GM19099 (cell line): ENCODE data around the gene YIF1A.

Experiments
- POLR2A ChIP-seq: IDR thresholded peaks from 3 replicates; pipeline ENCODE4 v1.6.1; 2011; ENCODE audit warnings: low read depth; ENCODE audit not compliant: insufficient read length; ENCODE audit errors: extremely low read depth

Gene YIF1A

DNA sequence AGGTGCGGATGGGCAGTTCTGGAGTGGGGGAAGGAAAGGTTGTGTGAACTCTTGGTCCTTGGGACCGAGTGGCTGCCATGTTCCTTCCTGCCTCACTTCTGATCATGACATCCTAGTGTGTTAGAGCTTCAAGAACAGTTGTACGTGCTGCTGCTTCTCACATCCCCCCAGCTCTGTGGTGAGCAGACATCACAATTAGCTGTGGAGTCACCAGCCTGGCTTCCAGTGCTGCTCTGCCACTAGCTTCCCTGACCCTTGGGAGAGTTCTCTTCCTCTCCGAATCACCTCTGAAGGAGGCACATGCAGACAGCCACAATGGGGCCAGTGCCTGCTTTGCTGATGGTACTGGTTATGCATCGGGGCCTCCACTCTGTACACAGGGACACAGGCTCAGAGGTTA lies 26.8 kb downstream of the YIF1A start:
- TF ChIP-seq POLR2A = no peak

DNA sequence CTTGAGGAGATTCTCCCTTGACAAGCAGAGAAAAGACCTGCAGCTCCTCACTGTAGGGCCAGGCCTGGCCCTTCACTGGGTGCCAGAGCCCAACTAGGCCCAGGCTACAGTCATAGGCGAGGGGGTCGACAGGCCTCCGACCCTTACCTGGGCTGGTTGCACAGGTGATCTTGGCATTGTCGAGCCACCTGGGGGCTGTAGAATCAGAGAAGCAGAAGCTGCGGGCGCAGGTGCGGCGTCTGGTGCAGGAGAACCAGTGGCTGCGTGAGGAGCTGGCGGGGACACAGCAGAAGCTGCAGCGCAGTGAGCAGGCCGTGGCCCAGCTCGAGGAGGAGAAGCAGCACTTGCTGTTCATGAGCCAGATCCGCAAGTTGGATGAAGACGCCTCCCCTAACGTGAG lies 27.4 kb downstream of the YIF1A start:
- no peak for TF ChIP-seq POLR2A

DNA sequence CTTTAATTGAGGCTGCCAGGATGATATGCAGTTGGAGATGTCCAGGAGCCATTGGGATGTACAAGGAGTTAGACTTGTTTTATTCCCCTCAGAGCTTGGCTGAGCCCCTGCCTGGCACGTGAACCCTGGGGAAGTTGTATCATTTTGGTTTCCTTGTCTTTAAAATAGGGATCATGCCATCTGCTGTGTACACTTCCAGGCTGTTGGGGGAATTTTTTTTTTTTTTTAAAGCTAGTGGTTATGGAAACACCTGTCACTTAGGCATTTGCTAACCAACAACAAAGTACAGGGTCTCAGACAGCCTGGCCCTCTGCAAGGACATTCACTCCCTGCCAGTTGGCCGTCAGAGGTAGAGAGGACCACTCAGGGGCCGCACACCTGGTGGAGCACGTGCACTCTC lies 29.0 kb downstream of the YIF1A start:
- no peak for TF ChIP-seq POLR2A

DNA sequence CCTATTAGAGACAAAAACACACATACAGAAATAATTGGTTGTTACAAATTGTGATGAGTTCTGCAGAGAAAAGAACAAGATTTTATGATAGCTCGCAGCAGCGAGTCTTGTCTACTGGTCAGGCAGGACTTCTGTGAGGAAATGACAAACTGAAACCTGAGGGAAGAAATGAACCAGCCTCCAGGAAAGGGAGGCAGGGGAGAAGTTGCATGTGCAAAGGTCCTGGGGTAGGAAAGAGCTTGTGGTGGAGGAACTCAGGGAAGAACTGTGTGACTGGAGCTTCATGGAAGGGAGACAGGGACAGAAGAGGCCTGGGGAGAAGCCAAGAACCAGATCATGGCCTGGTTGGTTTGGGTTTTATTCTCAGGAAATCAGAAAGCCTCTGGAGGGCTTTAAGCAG lies 29.7 kb downstream of the YIF1A start:
- TF ChIP-seq POLR2A = no peak

DNA sequence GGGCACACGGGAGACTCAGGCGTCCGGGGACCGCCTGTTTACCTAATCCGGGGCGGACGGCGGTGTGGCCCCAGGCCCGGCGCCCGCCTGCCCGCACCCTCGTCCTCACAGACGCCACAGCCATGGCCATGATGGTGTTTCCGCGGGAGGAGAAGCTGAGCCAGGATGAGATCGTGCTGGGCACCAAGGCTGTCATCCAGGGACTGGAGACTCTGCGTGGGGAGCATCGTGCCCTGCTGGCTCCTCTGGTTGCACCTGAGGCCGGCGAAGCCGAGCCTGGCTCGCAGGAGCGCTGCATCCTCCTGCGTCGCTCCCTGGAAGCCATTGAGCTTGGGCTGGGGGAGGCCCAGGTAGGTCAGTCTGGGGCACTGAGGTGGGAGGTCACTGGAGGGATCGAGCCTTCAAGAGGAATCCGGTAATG lies 30.5 kb downstream of the YIF1A start:
- TF ChIP-seq POLR2A = no peak

DNA sequence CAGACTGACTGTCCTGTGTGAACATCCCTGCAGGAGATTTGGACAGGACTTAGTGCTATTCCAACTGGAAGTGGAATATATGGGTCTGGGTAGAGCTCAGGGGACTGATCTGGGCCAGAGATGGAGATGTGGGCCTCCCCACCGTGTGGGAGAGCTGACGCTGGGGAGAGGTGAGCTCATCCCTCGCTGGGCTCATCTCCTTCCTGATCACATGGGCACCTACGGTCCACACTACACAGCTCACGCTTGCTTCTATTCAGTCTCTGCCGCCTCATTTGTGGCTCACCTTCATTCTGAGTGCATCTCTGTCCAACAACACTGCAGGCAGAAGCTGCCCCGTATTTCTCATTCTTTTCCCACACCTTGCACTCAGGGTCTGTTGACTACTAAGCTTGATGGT lies 37.1 kb downstream of the YIF1A start:
- TF ChIP-seq POLR2A = no peak

DNA sequence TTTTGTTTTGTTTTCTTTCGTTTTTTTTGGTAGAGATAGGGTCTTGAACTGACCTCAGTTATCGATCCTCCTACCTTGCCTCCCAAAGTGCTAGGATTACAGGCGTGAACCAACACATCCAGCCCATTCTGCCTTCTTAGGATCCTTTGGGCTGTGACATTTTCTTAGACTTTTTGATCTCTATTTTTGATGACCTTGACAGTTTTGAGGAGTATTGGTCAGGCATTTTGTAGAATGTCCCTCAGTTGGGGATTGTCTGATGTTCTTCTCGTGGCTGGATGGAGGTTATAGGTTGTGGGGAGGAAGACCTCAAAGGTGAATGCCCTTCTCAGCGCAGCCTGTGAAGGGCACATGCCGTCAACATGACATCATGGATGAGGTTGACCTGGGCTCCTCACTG lies 40.0 kb downstream of the YIF1A start:
- no peak for TF ChIP-seq POLR2A

DNA sequence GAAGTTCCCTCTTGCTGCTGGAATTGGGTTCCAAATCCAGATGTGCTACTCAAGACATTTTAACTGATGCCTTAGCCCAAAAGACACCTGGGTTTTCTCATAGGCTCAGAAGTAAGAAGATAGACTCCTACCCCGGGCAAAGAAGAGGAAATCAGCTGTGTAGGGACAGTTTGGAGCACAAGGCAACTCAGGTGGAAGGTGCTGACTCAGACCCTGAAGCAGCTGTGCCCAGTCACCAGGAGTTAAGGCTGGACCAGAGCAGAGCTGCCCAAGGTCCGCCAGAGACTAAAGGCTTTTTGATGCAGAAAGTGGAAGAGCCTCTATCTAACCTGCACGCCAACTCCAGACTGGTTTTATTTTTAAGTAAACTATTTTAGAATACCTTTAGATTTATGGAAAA lies 41.1 kb downstream of the YIF1A start:
- TF ChIP-seq POLR2A = no peak

DNA sequence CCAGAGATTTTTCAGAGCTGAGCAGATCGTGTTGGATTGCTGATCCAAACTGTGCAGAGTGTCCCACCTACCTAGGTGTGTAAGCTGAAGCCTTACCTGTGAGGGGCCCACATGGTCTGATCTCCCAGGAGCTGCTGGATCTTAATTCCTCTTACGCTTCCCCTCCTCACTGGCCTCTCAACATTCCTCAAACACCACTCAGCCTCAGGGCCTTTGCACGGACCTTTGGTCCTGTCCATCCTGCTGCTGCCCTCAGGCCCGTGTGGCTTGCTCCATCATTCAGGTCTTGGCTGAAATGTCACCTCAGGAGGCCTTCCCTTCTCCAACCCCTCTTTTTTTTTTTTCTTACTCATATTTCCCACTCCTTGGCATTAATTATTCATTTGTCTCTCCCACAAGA lies 41.6 kb downstream of the YIF1A start:
- no peak for TF ChIP-seq POLR2A

DNA sequence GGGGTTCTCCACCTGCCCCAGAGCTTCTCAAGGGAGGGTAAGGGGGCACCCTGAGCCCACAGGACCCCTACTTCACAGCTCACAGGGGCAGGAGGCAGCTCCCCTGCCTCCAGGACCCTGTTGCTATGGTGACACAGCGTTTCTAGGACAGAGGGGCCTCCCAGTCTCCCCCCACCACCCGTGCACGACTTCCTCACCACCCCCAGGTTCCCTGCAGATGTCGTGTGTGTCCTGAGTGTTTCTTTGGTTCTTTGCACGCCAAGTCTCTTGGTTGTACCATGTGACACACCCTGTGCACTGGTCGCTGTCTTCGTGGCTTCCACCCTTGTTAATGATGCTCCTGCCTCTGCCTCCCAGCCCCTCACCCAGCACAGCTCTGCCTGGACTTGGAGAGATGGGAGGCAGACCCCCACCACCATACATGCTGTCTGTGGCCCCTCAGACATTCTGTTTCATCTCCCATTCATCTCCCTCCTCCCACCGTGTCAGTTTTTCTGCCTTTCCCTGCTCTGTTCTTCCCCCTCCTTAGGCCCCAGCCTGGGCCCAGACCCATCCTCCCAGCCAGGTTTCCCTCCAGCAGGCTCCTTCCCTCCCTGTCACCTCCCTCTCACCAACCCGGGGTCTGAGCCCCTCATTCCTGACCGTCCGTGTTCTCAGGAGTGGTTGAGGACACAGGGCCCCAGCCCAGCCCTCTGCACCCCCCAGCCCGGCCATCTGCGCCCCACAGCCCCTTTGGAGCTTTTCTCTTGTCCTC lies 45.0 kb downstream of the YIF1A start:
- no peak for TF ChIP-seq POLR2A

DNA sequence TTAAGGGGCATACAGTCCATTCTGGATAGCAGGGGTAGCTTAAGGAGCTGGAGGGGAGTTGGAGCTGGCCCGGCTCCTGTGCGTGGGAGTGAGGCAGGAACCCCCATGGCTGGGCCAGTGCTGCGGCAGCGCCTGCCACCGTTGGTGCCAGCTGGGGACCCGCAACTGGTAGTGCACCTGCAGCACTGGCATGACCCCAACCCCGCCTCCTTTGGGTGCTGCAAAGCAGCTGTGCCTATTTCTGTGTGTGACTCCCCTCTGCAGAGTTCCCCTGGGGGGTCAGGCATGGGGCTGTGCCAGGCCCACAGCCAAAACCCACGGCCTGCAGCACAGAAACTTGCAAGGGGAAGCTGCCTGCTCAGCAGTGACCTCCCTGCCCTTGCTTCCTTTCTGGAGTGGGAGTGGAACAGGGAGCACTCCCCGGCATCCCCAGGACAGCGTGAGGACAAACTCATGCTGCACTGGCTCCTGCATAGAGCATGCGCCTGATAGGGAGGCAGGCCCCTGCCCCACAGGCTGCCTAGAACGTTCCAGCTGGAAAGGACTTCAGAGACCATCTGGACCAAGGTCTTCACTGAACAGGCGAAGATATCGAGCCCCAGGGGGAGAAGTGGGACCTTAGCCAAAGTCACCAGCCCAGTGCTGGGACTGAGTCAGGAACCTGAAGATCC lies 46.7 kb downstream of the YIF1A start:
- no peak for TF ChIP-seq POLR2A

DNA sequence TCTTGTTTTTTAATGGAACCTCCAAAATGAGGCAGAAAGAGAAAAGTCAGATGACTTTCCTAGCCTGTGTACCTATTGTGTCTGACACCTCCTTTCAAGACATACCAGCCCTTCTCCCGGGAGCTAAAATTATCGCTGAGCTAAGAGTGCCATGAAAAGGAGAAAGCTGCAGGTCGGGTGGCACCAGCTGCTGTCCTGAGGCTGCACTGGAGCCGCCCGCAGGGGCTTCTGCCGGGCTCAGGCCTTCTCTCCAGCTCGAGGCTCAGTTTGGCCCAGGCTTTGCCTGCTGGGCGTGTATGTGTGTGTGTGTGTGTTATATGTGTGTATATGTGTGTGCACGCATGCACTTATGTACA lies 48.2 kb downstream of the YIF1A start:
- TF ChIP-seq POLR2A = no peak

DNA sequence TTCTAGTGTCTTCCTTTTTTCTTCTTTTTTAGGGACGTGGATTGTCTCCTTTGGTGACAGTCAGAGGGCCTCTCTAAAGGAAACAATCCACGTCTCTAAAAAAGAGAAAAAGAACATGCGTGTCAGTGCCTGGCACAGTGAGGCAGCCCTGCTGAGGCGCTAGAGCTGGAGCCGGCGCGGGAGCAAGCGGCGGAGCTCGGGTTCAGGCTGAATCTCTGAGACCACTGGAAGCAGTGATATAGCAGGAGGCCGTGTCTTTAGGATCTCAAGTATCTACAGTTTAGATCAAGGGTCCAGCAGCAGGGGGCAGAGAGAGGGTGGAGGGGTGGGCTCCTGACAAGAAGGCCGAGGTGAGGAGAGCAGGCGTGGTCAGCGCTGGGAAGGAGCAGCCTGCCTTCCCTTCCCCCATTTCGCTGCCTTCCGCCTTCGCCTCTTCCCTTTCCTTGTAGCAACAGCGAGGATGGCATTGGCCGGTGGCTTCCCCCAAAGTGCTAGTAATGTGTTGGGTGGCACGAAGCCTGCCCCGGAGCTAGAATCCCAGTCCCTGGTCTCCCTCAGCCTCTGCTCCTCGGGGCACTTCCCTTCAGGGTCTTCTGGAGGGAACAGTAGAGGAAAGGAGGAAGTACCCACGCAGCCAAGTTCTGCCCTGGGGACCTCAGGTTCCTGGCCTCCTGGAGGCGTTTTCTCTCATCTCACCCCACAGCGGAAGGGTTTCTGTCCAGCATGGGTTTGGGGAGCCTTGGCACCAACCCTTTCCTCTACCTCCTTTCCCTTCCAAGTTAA lies 48.8 kb downstream of the YIF1A start:
- TF ChIP-seq POLR2A = no peak

DNA sequence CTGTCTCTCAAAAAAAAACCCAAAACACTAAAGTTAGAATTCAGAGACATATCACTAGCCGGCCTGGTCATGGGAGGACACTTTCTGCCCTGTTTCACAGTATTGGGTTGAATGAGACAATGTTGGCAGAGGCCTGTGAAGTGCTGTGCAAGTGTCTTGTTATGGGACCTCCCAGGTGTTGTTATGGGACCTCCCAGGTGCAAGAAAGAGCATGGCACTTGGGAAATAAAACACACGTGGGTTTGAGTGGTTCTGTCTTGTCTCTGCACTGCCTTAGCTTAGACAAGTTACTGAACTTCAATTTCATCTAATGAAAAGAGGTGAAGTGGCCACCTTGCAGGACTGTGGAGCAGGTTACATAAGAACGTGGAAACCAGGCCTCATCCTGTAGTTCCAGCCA lies 49.4 kb downstream of the YIF1A start:
- TF ChIP-seq POLR2A = no peak

DNA sequence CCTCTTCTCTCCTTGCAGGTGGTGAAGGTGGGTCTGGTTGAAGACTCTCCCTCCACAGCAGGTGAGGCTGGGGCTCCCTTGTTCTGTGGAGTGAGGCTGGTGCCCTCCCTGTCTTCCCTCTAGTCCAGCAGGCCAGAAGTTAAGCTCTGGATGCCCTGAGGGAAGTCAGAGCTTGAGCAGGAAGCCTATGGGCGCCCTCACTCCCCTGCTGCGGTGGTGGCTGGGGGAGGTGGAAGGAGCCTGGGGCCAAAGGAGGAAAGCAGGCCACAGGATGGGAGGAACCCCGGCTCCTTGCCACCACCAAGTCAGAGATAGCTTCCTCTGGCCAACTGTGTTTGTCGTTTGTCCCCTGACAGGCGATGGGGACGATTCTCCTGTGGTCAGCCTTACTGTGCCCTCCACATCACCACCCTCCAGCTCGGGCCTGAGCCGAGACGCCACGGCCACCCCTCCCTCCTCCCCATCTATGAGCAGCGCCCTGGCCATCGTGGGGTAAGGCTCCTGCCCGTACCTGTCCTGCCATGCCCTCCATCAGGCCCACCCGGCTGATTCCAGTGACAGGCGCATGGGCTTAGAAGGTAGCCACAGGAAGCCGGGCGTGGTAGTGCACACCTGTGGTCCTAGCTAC lies 50.0 kb downstream of the YIF1A start:
- no peak for TF ChIP-seq POLR2A
